ENCODE results near the gene SOBP.
"Not testable (repeated sequence)": the region's sequence is repeated elsewhere in the genome, so short reads cannot be mapped to it uniquely, and the experiment has no call there.

The SOBP gene

GRCh38 chr6:107546691-107547450 is 57.0 kb downstream of the SOBP start:
- Mint-ChIP-seq H3K27me3 (peaks cover 18% of the 10 kb centered on the region), H3K4me1 (peaks cover 2% of the 10 kb centered on the region), H3K36me3 (ENCODE audit: low read depth) (no peaks in the 10 kb centered on the region), H3K4me3 (no peak overlapping the region), H3K27ac (no peak overlapping the region), H3K9me3 (no peaks in the 10 kb centered on the region)
- ATAC-seq (no peak), DNase-seq (no peak)

- Mint-ChIP-seq H3K9me3 (no peaks in the 10 kb centered on the region), H3K27me3 (peaks cover 15% of the 10 kb centered on the region), H3K36me3 (ENCODE audit: low read depth) (no peaks in the 10 kb centered on the region), H3K27ac (no peak overlapping the region), H3K4me3 (no peak overlapping the region), H3K4me1 (peaks cover 2% of the 10 kb centered on the region)
- DNase-seq (no peak), ATAC-seq (no peak)
Measured at GRCh38 chr6:107547451-107547840, 57.5 kb downstream of the SOBP start.

GRCh38 chr6:107550241-107550840 is 60.4 kb downstream of the SOBP start:
- no peak for DNase-seq
- Mint-ChIP-seq H3K4me1 (peaks cover 2% of the 10 kb centered on the region), H3K4me3 (no peak overlapping the region), H3K36me3 (ENCODE audit: low read depth) (no peaks in the 10 kb centered on the region), H3K27ac (no peak overlapping the region), H3K27me3 (peaks cover 3% of the 10 kb centered on the region), H3K9me3 (no peaks in the 10 kb centered on the region)
- ATAC-seq, result no peak

- Mint-ChIP-seq H3K27me3 (peaks cover 1% of the 10 kb centered on the region), H3K36me3 (ENCODE audit: low read depth) (no peaks in the 10 kb centered on the region), H3K9me3 (no peaks in the 10 kb centered on the region), H3K4me1 (peaks cover 2% of the 10 kb centered on the region), H3K4me3 (no peak overlapping the region), H3K27ac (no peak overlapping the region)
- DNase-seq (no peak), ATAC-seq (no peak)
Measured at GRCh38 chr6:107550906-107551305, 61.0 kb downstream of the SOBP start.

GRCh38 chr6:107553121-107553520 is 63.2 kb downstream of the SOBP start:
- ATAC-seq; H3K36me3 Mint-ChIP-seq (ENCODE audit: low read depth); H3K4me3 Mint-ChIP-seq; H3K27me3 Mint-ChIP-seq; H3K9me3 Mint-ChIP-seq; H3K27ac Mint-ChIP-seq; DNase-seq; H3K4me1 Mint-ChIP-seq: not testable (repeated sequence)

- no peaks in the 10 kb centered on the region for H3K27me3 Mint-ChIP-seq
- DNase-seq, result no peak
- H3K36me3 Mint-ChIP-seq (ENCODE audit: low read depth), result no peaks in the 10 kb centered on the region
- peaks cover 2% of the 10 kb centered on the region for H3K4me1 Mint-ChIP-seq
- H3K27ac Mint-ChIP-seq, result no peak overlapping the region
- H3K9me3 Mint-ChIP-seq, result no peaks in the 10 kb centered on the region
- H3K4me3 Mint-ChIP-seq, result no peak overlapping the region
- no peak for ATAC-seq
Measured at GRCh38 chr6:107554326-107554725, 64.4 kb downstream of the SOBP start.

GRCh38 chr6:107554918-107555317 is 65.0 kb downstream of the SOBP start:
- ATAC-seq, result no peak
- DNase-seq, result no peak
- H3K4me3 Mint-ChIP-seq, result no peak overlapping the region
- peaks cover 2% of the 10 kb centered on the region for H3K4me1 Mint-ChIP-seq
- H3K27me3 Mint-ChIP-seq, result no peaks in the 10 kb centered on the region
- H3K9me3 Mint-ChIP-seq, result no peaks in the 10 kb centered on the region
- no peaks in the 10 kb centered on the region for H3K36me3 Mint-ChIP-seq (ENCODE audit: low read depth)
- no peak overlapping the region for H3K27ac Mint-ChIP-seq

GRCh38 chr6:107555449-107555848 is 65.5 kb downstream of the SOBP start:
- peaks cover under 1% of the 10 kb centered on the region for H3K4me1 Mint-ChIP-seq
- H3K4me3 Mint-ChIP-seq, result no peak overlapping the region
- no peak overlapping the region for H3K27ac Mint-ChIP-seq
- H3K36me3 Mint-ChIP-seq (ENCODE audit: low read depth), result no peaks in the 10 kb centered on the region
- DNase-seq (no peak), ATAC-seq (no peak)
- no peaks in the 10 kb centered on the region for H3K9me3 Mint-ChIP-seq
- no peaks in the 10 kb centered on the region for H3K27me3 Mint-ChIP-seq

GRCh38 chr6:107556082-107556481 is 66.2 kb downstream of the SOBP start:
- ATAC-seq (no peak), DNase-seq (no peak)
- H3K4me3 Mint-ChIP-seq, result no peak overlapping the region
- H3K9me3 Mint-ChIP-seq, result no peaks in the 10 kb centered on the region
- H3K36me3 Mint-ChIP-seq (ENCODE audit: low read depth), result no peaks in the 10 kb centered on the region
- no peaks in the 10 kb centered on the region for H3K27me3 Mint-ChIP-seq
- H3K27ac Mint-ChIP-seq, result no peak overlapping the region
- H3K4me1 Mint-ChIP-seq, result no peaks in the 10 kb centered on the region

GRCh38 chr6:107557698-107558097 is 67.8 kb downstream of the SOBP start:
- Mint-ChIP-seq H3K27me3 (peaks cover 2% of the 10 kb centered on the region), H3K9me3 (no peaks in the 10 kb centered on the region), H3K4me3 (no peak overlapping the region), H3K27ac (no peak overlapping the region), H3K4me1 (no peaks in the 10 kb centered on the region), H3K36me3 (ENCODE audit: low read depth) (no peaks in the 10 kb centered on the region)
- DNase-seq (no peak), ATAC-seq (no peak)

GRCh38 chr6:107560657-107561056 is 70.7 kb downstream of the SOBP start:
- H3K36me3 Mint-ChIP-seq (ENCODE audit: low read depth), result no peaks in the 10 kb centered on the region
- H3K9me3 Mint-ChIP-seq, result no peaks in the 10 kb centered on the region
- no peak overlapping the region for H3K4me3 Mint-ChIP-seq
- no peak for DNase-seq
- no peaks in the 10 kb centered on the region for H3K4me1 Mint-ChIP-seq
- H3K27ac Mint-ChIP-seq, result no peak overlapping the region
- H3K27me3 Mint-ChIP-seq, result peaks cover 4% of the 10 kb centered on the region
- no peak for ATAC-seq

- Mint-ChIP-seq H3K4me1 (no peaks in the 10 kb centered on the region), H3K27me3 (peaks cover 4% of the 10 kb centered on the region)
Measured at GRCh38 chr6:107561306-107561705, 71.4 kb downstream of the SOBP start.

GRCh38 chr6:107563694-107564588 is 74.0 kb downstream of the SOBP start:
- Mint-ChIP-seq H3K27me3 (peaks cover 4% of the 10 kb centered on the region), H3K9me3 (no peaks in the 10 kb centered on the region)

More at GRCh38 chr6:107561306-107561705, 71.4 kb downstream of the SOBP start:
- ATAC-seq (no peak), DNase-seq (no peak)
- Mint-ChIP-seq H3K4me3 (no peak overlapping the region), H3K27ac (no peak overlapping the region), H3K36me3 (ENCODE audit: low read depth) (no peaks in the 10 kb centered on the region), H3K9me3 (no peaks in the 10 kb centered on the region)

GRCh38 chr6:107564589-107564951 is 74.7 kb downstream of the SOBP start:
- no peak for DNase-seq
- Mint-ChIP-seq H3K36me3 (ENCODE audit: low read depth) (no peaks in the 10 kb centered on the region), H3K4me3 (no peak overlapping the region), H3K4me1 (no peaks in the 10 kb centered on the region), H3K27ac (no peak overlapping the region), H3K27me3 (peaks cover 4% of the 10 kb centered on the region), H3K9me3 (no peaks in the 10 kb centered on the region)
- ATAC-seq, result no peak

More at GRCh38 chr6:107563694-107564588, 74.0 kb downstream of the SOBP start:
- Mint-ChIP-seq H3K4me3 (no peak overlapping the region), H3K36me3 (ENCODE audit: low read depth) (no peaks in the 10 kb centered on the region), H3K4me1 (no peaks in the 10 kb centered on the region), H3K27ac (no peak overlapping the region)
- DNase-seq (no peak), ATAC-seq (no peak)

All from activated naive CD8-positive, alpha-beta T cell treated with anti-CD3 and anti-CD28 coated beads, Interleukin-2, amount 50 U/mL, for 24 hours (primary cell).